Peyer's patch (tissue), 4 donors: ENCODE results near the gene AMDHD2. TPM values are rescaled to one million over a fixed set of nuclear protein-coding genes. Genes with fewer than 3 reads are reported as not detected.

Experiments used
- DNase-seq, 3 donors: peaks; one replicate each; pipeline ENCODE4 v3.0.0-alpha.2; 2017 to 2019
- H3K27ac ChIP-seq, 4 donors: fragments of 200-600 bp; sonication (generic); one replicate each; pipeline ENCODE4 v1.5.1; 2016 to 2019
- H3K27me3 ChIP-seq, 2 donors: fragments of 200-600 bp; sonication (generic); one replicate each; pipeline ENCODE4 v1.5.1; 2019
- H3K36me3 ChIP-seq, 3 donors: fragments of 200-600 bp; sonication (generic); one replicate each; pipeline ENCODE4 v1.5.1; 2016 to 2019
- H3K4me1 ChIP-seq, 4 donors: fragments of 200-600 bp; sonication (generic); one replicate each; pipeline ENCODE4 v1.5.1; 2016 to 2019
- H3K4me3 ChIP-seq, 4 donors: fragments of 200-600 bp; sonication (generic); 1 replicate in 3 of 4; 2 replicates in 1 of 4; pipeline ENCODE4 v1.5.1; 2016 to 2019; ENCODE audit warnings: mild to moderate bottlenecking in 1 of 4
- H3K9me3 ChIP-seq, 4 donors: fragments of 200-600 bp; sonication (generic); one replicate each; pipeline ENCODE4 v1.5.1; 2016 to 2019; ENCODE audit warnings: mild to moderate bottlenecking in 1 of 4
- CTCF ChIP-seq, 6 experiments: fragments of 450-650 bp in 4 of 6; fragments of 200-600 bp in 2 of 6; sonication (generic) in 1 of 6; IDR thresholded peaks; one replicate each; pipeline ENCODE4 v1.5.1; 2017 to 2019; ENCODE audit warnings: antibody characterized with exemption in 6 of 6, mild to moderate bottlenecking in 3 of 6, moderate library complexity in 1 of 6
- POLR2A ChIP-seq, 2 donors: fragments of 450-650 bp; IDR thresholded peaks; one replicate each; pipeline ENCODE4 v1.5.1; 2017; ENCODE audit warnings: antibody characterized with exemption in 2 of 2, mild to moderate bottlenecking in 2 of 2, moderate library complexity in 2 of 2
- total RNA-seq, 4 donors: library from RNA; depleted of rRNA; stranded (reverse); fragments of >200 nt; gene quantifications; one replicate each; pipeline ENCODE4 v1.1.0, GENCODE V29; 2016

The AMDHD2 gene
- total RNA-seq, 4 donors from 2014 or later: 56.0 to 173 (median 83.8) TPM

- no peak overlapping the region for H3K27ac ChIP-seq
- peaks cover 0 to 2% (median under 1%) of the 10 kb centered on the region in 4 donors for H3K4me1 ChIP-seq
- H3K9me3 ChIP-seq: no peaks in the 10 kb centered on the region
- H3K4me3 ChIP-seq: no peak overlapping the region
- DNase-seq: no peak
- TF ChIP-seq POLR2A (IDR thresholded peaks at IDR 0.05) (no peak), CTCF (IDR thresholded peaks at IDR 0.05) (no peak)
- peaks cover 0 to 11% (median 0%) of the 10 kb centered on the region in 3 donors for H3K36me3 ChIP-seq
- no peaks in the 10 kb centered on the region for H3K27me3 ChIP-seq
Observed at GRCh38 chr16:2496223-2497115, 23.7 kb upstream of the AMDHD2 start.

- peaks cover 0 to 8% (median 2%) of the 10 kb centered on the region in 4 donors for H3K4me1 ChIP-seq
- no peak for DNase-seq
- no peak for TF ChIP-seq POLR2A (IDR thresholded peaks at IDR 0.05)
- TF ChIP-seq CTCF (IDR thresholded peaks at IDR 0.05): no peak
Observed at GRCh38 chr16:2497116-2497630, 23.0 kb upstream of the AMDHD2 start.

GRCh38 chr16:2497695-2498484 lies 22.3 kb upstream of the AMDHD2 start:
- Histone ChIP-seq H3K4me3 (no peak overlapping the region), H3K36me3 (peaks cover 0 to 11% (median 0%) of the 10 kb centered on the region in 3 donors), H3K27ac (no peak overlapping the region), H3K4me1 (peaks cover 0 to 11% (median 2%) of the 10 kb centered on the region in 4 donors), H3K27me3 (no peaks in the 10 kb centered on the region), H3K9me3 (no peaks in the 10 kb centered on the region)
- DNase-seq: no peak
- TF ChIP-seq POLR2A (IDR thresholded peaks at IDR 0.05) (no peak), CTCF (IDR thresholded peaks at IDR 0.05) (no peak)

More at GRCh38 chr16:2497116-2497630, 23.0 kb upstream of the AMDHD2 start:
- H3K9me3 ChIP-seq: no peaks in the 10 kb centered on the region
- H3K4me3 ChIP-seq: no peak overlapping the region
- H3K36me3 ChIP-seq: peaks cover 0 to 11% (median 0%) of the 10 kb centered on the region in 3 donors
- no peaks in the 10 kb centered on the region for H3K27me3 ChIP-seq
- no peak overlapping the region for H3K27ac ChIP-seq

GRCh38 chr16:2498531-2499253 lies 21.5 kb upstream of the AMDHD2 start:
- Histone ChIP-seq H3K36me3 (peaks cover 0 to 11% (median 0%) of the 10 kb centered on the region in 3 donors), H3K9me3 (no peaks in the 10 kb centered on the region), H3K27ac (no peak overlapping the region), H3K4me3 (no peak overlapping the region), H3K27me3 (no peaks in the 10 kb centered on the region), H3K4me1 (peaks cover 0 to 11% (median 2%) of the 10 kb centered on the region in 4 donors)
- DNase-seq: no peak
- TF ChIP-seq CTCF (IDR thresholded peaks at IDR 0.05) (no peak), POLR2A (IDR thresholded peaks at IDR 0.05) (no peak)

DNA sequence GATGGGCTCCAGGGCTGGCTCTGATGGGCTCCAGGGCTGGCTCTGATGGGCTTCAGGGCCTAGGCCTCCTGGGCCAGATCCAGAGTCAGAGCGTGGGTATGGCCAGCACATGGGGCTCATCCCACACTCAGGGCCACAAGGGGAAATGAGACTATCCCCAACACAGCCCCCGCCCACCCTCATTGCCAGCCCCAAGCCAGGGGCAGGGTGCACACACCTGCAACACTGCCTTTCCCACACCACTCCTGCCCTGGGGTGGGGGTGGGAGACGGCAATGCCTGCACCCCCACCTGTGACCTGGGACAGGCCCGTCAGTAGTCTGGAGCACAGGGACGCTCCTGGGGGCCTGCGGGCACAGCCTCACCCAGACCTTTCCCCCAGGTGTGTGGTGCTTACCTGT lies 20.7 kb upstream of the AMDHD2 start:
- no peak for TF ChIP-seq CTCF (IDR thresholded peaks at IDR 0.05)
- TF ChIP-seq POLR2A (IDR thresholded peaks at IDR 0.05): no peak
- Histone ChIP-seq H3K4me3 (no peak overlapping the region), H3K36me3 (peaks cover 0 to 11% (median 0%) of the 10 kb centered on the region in 3 donors), H3K9me3 (no peaks in the 10 kb centered on the region), H3K4me1 (peaks cover 0 to 11% (median 2%) of the 10 kb centered on the region in 4 donors), H3K27me3 (no peaks in the 10 kb centered on the region), H3K27ac (no peak overlapping the region)
- no peak for DNase-seq
